ENCODE data around the gene P2RX2. TPM values are rescaled to one million over a fixed set of nuclear protein-coding genes. Genes with fewer than 3 reads are reported as not detected.

Gene P2RX2
- total RNA-seq, 1 donor from 2014 or later: not detected

DNA sequence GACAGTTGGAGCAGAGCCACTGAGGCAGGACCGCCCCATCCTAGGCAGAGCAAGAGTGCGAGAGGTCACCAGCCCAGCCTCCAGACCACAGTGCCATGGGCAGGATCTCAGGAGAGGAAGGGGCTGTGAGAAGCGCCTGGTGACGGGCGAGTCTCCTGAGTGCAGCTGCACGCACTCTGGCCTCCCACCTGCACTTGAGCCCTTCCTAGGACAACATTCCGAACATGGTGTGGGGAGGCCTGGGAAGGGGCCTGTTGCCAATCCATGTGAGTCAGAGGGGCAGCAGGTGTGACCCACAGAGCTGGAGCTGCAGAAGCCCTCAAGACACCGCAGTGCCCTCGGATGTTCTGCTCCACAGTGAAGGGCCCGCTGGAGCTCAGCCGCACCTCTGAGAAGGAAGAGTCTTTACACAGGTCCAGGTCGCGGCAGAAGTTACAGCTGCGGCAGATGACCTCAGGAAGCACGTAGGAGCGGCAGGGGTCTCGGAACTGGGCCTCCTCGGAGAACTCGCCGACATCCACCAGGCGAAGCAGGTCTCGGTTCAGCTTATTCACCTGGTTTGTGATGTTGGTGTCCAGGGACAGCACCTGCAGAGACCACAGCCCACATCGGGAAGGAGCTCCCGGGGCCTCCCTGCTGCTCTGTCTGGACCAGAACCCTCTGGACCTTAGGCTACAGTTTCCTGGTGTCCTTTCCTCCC, 7.3 kb downstream of the P2RX2 start:
- no peak for DNase-seq (ENCODE audit: extremely low spot score in 2 of 2)
- no peak overlapping the region for H3K27ac ChIP-seq
- no peak overlapping the region for H3K4me3 ChIP-seq
- intact Hi-C loops (cut with DNase I): no loop called here
- H3K4me1 ChIP-seq: peaks cover 19% of the 10 kb centered on the region
- H3K27me3 ChIP-seq: no peaks in the 10 kb centered on the region
- no peaks in the 10 kb centered on the region for H3K9me3 ChIP-seq
- peaks cover 0 to 25% of the 10 kb centered on the region in 2 donors for H3K36me3 ChIP-seq
- TF ChIP-seq POLR2AphosphoS5 (IDR thresholded peaks at IDR 0.05; ENCODE audit: insufficient read depth in 1 of 2, low read depth in 1 of 2) (no peak), POLR2A (IDR thresholded peaks at IDR 0.05) (no peak)
- TF ChIP-seq, protein P1, sequence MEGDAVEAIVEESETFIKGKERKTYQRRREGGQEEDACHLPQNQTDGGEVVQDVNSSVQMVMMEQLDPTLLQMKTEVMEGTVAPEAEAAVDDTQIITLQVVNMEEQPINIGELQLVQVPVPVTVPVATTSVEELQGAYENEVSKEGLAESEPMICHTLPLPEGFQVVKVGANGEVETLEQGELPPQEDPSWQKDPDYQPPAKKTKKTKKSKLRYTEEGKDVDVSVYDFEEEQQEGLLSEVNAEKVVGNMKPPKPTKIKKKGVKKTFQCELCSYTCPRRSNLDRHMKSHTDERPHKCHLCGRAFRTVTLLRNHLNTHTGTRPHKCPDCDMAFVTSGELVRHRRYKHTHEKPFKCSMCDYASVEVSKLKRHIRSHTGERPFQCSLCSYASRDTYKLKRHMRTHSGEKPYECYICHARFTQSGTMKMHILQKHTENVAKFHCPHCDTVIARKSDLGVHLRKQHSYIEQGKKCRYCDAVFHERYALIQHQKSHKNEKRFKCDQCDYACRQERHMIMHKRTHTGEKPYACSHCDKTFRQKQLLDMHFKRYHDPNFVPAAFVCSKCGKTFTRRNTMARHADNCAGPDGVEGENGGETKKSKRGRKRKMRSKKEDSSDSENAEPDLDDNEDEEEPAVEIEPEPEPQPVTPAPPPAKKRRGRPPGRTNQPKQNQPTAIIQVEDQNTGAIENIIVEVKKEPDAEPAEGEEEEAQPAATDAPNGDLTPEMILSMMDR (IDR thresholded peaks at IDR 0.05): no peak

DNA sequence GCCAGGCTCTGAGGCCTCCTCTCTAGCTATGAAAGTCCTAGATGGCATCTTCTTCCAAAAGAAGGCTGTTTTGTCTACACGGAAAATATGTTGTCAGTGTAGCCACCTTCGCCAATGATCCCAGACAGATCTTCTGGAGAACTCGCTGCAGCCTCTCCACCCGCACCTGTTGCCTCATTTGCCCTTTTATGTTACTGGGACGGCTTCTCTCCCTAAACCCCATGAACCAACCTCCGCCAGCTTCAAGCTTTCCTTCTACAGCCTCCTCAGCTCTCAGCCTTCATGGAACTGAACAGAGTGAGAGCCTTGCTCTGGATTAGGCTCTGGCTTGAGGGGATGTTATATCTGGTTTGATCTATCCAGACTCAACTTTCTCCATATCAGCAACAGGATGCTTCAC, 10.8 kb downstream of the P2RX2 start:
- H3K27ac ChIP-seq: no peak overlapping the region
- H3K36me3 ChIP-seq: peaks cover 0 to 59% of the 10 kb centered on the region in 2 donors
- TF ChIP-seq POLR2A (IDR thresholded peaks at IDR 0.05): no peak
- no peak for TF ChIP-seq POLR2AphosphoS5 (IDR thresholded peaks at IDR 0.05; ENCODE audit: insufficient read depth in 1 of 2, low read depth in 1 of 2)
- TF ChIP-seq, protein P1 (IDR thresholded peaks at IDR 0.05): no peak
- H3K4me3 ChIP-seq: no peak overlapping the region
- no peaks in the 10 kb centered on the region for H3K4me1 ChIP-seq
- intact Hi-C loops (cut with DNase I): no loop called here
- no peak for DNase-seq (ENCODE audit: extremely low spot score in 2 of 2)
- no peaks in the 10 kb centered on the region for H3K27me3 ChIP-seq
- H3K9me3 ChIP-seq: no peaks in the 10 kb centered on the region

DNA sequence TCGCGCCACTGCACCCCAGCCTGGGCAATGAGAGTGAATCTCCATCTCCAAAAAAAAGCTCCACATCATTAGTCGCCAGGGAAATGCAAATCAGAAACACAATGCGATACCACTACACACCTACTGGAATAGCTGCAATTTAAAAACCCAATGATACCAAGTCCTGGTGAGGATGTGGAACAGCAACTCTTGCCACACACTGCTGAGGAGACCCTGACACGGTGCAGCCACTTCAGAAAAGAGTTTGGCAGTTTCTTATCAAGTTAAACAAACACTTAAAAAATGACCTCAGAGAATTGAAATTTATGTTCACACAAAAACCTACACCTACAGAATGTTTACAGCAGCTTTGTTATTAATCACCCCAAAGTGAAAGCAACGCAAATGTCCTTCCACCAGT, 12.1 kb downstream of the P2RX2 start:
- no peak overlapping the region for H3K27ac ChIP-seq
- DNase-seq (ENCODE audit: extremely low spot score in 2 of 2): no peak
- H3K9me3 ChIP-seq: no peaks in the 10 kb centered on the region
- intact Hi-C loops (cut with DNase I): no loop called here
- H3K4me3 ChIP-seq: no peak overlapping the region
- TF ChIP-seq, protein P1 (IDR thresholded peaks at IDR 0.05): no peak
- TF ChIP-seq POLR2AphosphoS5 (IDR thresholded peaks at IDR 0.05; ENCODE audit: insufficient read depth in 1 of 2, low read depth in 1 of 2): no peak
- TF ChIP-seq POLR2A (IDR thresholded peaks at IDR 0.05): no peak
- H3K27me3 ChIP-seq: no peaks in the 10 kb centered on the region
- peaks cover 0 to 55% of the 10 kb centered on the region in 2 donors for H3K36me3 ChIP-seq
- no peaks in the 10 kb centered on the region for H3K4me1 ChIP-seq

DNA sequence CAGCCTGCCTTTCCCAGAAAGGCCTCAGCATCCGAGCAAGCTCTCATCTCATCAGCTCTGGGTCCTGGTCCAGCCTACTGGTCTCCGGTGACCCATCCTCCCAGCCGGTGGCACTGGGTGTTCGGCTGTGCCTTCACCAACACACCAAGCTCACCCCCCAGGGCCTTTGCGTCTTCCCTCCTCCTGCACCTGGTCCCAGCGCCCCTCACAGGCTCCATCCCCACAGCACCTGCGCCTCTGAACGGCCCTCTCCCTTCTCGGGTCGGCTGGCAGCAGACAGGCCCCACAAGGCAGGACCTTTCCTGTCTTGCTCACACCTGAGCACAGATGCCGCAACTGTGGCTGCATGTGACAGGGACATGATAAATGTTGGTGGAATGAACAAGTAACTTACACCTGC, 13.1 kb downstream of the P2RX2 start:
- Histone ChIP-seq H3K4me1 (no peaks in the 10 kb centered on the region), H3K9me3 (no peaks in the 10 kb centered on the region), H3K27me3 (no peaks in the 10 kb centered on the region), H3K36me3 (peaks cover 0 to 57% of the 10 kb centered on the region in 2 donors), H3K27ac (no peak overlapping the region), H3K4me3 (no peak overlapping the region)
- DNase-seq (ENCODE audit: extremely low spot score in 2 of 2): no peak
- intact Hi-C loops (cut with DNase I): no loop called here
- TF ChIP-seq, protein P1 (IDR thresholded peaks at IDR 0.05): no peak

DNA sequence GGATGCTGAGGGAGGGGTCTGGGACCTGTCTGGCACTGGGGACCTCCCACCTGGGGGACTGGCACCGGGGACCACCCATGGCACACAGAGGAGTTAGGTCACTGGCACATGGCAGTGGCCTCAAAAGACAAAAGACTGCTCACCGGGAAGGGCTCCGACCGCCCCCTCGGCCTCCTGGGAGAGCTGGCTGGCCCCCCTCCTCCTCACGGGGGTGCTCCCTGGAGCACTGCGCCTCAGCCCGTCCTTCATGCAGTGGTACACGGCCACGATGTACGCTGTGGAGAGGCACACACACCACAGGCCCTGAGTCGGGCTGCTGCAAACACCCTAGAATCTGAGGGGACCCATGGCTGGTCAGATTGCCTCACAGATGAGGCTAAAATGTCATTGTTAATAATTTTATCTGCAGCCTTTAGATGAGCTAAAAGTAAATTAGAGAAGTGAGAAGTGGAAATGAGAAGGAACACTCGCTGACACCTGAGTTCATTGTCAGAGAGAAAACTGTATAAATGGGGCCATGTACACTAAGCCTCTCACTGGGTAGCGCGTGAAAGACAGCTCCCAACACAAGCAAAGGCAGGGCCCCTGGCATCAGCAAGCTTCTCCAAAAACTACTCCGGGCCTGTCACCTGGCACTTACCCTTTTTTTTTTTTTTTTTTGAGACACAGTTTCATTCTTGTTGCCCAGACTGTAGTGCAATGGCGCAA, 14.1 kb downstream of the P2RX2 start:
- H3K27ac ChIP-seq: no peak overlapping the region
- no peak overlapping the region for H3K4me3 ChIP-seq
- H3K4me1 ChIP-seq: no peaks in the 10 kb centered on the region
- TF ChIP-seq, protein P1 (IDR thresholded peaks at IDR 0.05): no peak
- TF ChIP-seq POLR2AphosphoS5 (IDR thresholded peaks at IDR 0.05; ENCODE audit: insufficient read depth in 1 of 2, low read depth in 1 of 2) (no peak), POLR2A (IDR thresholded peaks at IDR 0.05) (no peak)
- H3K9me3 ChIP-seq: no peaks in the 10 kb centered on the region
- DNase-seq (ENCODE audit: extremely low spot score in 2 of 2): peak in 1 of 2 donors; percentile 90
- peaks cover 0 to 67% of the 10 kb centered on the region in 2 donors for H3K36me3 ChIP-seq
- H3K27me3 ChIP-seq: no peaks in the 10 kb centered on the region
- intact Hi-C loops (cut with DNase I): no loop called here
